ENCODE data around the gene LRP5.
"Not testable (repeated sequence)": the region's sequence is repeated elsewhere in the genome, so short reads cannot be mapped to it uniquely, and the experiment has no call there.

Gene LRP5

DNA sequence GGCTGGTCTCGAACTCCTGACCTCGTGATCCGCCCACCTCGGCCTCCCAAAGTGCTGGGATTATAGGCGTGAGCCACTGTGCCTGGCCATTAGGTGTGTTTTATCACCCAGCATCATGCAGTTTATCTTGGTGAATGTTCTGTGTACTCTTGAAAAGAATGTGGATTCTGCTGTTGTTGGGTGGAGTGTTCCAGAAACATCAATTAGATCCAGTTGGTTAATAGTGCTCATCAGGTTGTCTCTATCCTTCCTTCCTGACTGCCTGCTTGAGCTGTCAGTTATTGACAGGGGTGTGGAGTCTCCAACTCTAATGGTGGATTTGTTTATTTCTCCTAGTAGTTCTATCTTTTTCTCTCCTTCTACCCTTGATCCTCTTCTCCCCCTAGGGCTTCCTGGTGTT lies 118.0 kb downstream of the LRP5 start:
- Histone ChIP-seq H3K27me3 (replicated peaks; ENCODE audit: control insufficient read depth, insufficient read depth, low read length, poor library complexity, severe bottlenecking) (no peaks in the 10 kb centered on the region), H3K36me3 (ENCODE audit: control insufficient read depth, insufficient read depth, low read length) (no peaks in the 10 kb centered on the region), H3K27ac (ENCODE audit: insufficient read depth, low read length, poor library complexity, severe bottlenecking) (no peak overlapping the region), H3K4me3 (ENCODE audit: insufficient read depth, low read depth, low read length, poor library complexity, severe bottlenecking) (no peak overlapping the region), H3K9me3 (ENCODE audit: control insufficient read depth, low read length) (no peaks in the 10 kb centered on the region), H3K4me1 (ENCODE audit: control insufficient read depth, insufficient read depth, low read length, poor library complexity, severe bottlenecking) (no peaks in the 10 kb centered on the region)
- DNase-seq: no peak

DNA sequence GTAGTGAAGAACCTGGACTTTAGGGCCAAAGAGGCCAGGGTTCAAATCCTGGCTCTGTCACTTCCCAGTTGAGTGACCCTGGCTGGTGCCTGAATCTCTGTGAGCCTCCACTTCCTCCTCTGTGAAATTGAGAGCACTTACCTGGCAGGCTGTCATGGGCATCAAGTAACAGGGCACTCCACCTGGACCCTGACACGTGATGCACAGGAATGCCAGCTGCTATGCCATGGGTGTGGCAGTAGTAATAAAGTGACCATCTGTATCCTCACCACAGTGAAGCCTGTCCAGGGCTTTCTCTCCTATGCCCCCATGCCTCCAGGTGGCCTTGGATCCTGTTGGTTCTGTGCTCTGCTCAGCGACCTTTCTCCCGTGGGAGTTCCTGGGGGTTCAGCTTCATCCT lies 118.4 kb downstream of the LRP5 start:
- Histone ChIP-seq H3K27me3 (replicated peaks; ENCODE audit: control insufficient read depth, insufficient read depth, low read length, poor library complexity, severe bottlenecking) (no peaks in the 10 kb centered on the region), H3K36me3 (ENCODE audit: control insufficient read depth, insufficient read depth, low read length) (no peaks in the 10 kb centered on the region), H3K4me1 (ENCODE audit: control insufficient read depth, insufficient read depth, low read length, poor library complexity, severe bottlenecking) (no peaks in the 10 kb centered on the region), H3K4me3 (ENCODE audit: insufficient read depth, low read depth, low read length, poor library complexity, severe bottlenecking) (no peak overlapping the region), H3K9me3 (ENCODE audit: control insufficient read depth, low read length) (no peaks in the 10 kb centered on the region), H3K27ac (ENCODE audit: insufficient read depth, low read length, poor library complexity, severe bottlenecking) (no peak overlapping the region)
- DNase-seq: no peak

DNA sequence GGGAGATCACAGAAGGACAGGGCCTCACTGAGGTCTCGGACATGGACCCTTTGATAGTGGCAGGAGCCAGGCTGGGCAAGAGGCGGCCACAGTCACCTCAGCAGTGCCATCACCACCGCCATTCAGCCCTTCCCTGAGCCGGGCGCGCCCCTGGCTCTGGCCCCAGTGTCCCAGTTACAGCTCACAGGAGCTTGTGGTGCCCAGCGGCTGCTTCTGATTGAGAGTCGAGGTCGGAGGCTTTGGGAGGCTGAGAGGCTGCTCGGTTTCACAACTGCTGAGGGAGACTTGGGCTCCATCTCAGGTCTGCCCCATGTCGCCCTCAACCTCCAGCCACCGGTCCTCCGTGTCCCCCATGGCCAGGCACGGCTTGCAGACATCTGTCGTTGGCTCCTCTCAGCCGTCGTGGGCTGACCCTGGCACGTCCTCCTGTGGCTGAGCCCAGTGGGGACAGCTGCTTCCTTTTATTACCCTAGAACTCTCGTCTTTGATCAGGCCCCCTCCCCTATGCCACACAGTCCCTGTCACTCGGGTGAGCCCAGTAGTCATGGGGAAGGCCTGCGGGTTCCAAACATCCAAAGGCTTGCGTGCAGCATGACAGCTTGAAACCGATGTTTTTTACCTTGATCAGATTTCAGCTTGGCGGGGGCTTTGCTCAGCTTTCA lies 119.7 kb downstream of the LRP5 start:
- no peaks in the 10 kb centered on the region for H3K36me3 ChIP-seq (ENCODE audit: control insufficient read depth, insufficient read depth, low read length)

DNA sequence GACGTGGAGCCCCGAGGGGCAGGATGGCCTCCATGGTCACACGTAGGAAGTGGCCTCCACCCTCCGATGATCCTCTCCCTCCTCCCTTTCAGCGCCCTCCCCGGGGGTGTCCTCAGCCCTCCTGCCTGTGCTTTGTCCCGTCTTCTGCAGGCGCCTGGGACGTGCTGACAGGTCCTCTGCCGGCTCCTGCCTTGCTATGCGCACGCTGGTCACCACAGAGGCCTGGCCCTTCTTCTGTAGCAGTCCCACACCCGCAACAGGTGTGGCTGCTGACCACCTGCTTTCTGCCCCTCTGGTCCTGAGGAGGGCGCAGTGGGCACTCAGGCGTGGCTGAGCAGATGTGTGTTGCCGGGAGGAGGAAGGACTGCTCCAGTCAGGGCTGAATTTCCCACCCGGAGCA lies 120.5 kb downstream of the LRP5 start:
- Histone ChIP-seq H3K4me3 (ENCODE audit: insufficient read depth, low read depth, low read length, poor library complexity, severe bottlenecking) (no peak overlapping the region), H3K27ac (ENCODE audit: insufficient read depth, low read length, poor library complexity, severe bottlenecking) (no peak overlapping the region), H3K9me3 (ENCODE audit: control insufficient read depth, low read length) (no peaks in the 10 kb centered on the region), H3K27me3 (replicated peaks; ENCODE audit: control insufficient read depth, insufficient read depth, low read length, poor library complexity, severe bottlenecking) (no peaks in the 10 kb centered on the region), H3K4me1 (ENCODE audit: control insufficient read depth, insufficient read depth, low read length, poor library complexity, severe bottlenecking) (no peaks in the 10 kb centered on the region), H3K36me3 (ENCODE audit: control insufficient read depth, insufficient read depth, low read length) (no peaks in the 10 kb centered on the region)
- no peak for DNase-seq

More for the DNA sequence above, 119.7 kb downstream of the LRP5 start:
- no peak for DNase-seq
- Histone ChIP-seq H3K27ac (ENCODE audit: insufficient read depth, low read length, poor library complexity, severe bottlenecking) (no peak overlapping the region), H3K27me3 (replicated peaks; ENCODE audit: control insufficient read depth, insufficient read depth, low read length, poor library complexity, severe bottlenecking) (no peaks in the 10 kb centered on the region), H3K4me3 (ENCODE audit: insufficient read depth, low read depth, low read length, poor library complexity, severe bottlenecking) (no peak overlapping the region), H3K4me1 (ENCODE audit: control insufficient read depth, insufficient read depth, low read length, poor library complexity, severe bottlenecking) (no peaks in the 10 kb centered on the region), H3K9me3 (ENCODE audit: control insufficient read depth, low read length) (no peaks in the 10 kb centered on the region)

DNA sequence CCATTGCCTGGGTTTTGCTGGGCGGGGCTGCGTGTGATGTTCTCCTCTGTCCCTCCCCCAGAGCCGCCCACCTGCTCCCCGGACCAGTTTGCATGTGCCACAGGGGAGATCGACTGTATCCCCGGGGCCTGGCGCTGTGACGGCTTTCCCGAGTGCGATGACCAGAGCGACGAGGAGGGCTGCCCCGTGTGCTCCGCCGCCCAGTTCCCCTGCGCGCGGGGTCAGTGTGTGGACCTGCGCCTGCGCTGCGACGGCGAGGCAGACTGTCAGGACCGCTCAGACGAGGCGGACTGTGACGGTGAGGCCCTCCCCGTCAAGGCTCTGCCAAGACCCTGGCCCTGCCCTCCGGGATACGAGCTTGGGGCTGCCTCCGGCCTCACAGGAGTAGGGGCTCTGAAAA lies 121.2 kb downstream of the LRP5 start:
- Histone ChIP-seq H3K27ac (ENCODE audit: insufficient read depth, low read length, poor library complexity, severe bottlenecking) (no peak overlapping the region), H3K4me3 (ENCODE audit: insufficient read depth, low read depth, low read length, poor library complexity, severe bottlenecking) (no peak overlapping the region), H3K9me3 (ENCODE audit: control insufficient read depth, low read length) (no peaks in the 10 kb centered on the region), H3K36me3 (ENCODE audit: control insufficient read depth, insufficient read depth, low read length) (no peaks in the 10 kb centered on the region), H3K27me3 (replicated peaks; ENCODE audit: control insufficient read depth, insufficient read depth, low read length, poor library complexity, severe bottlenecking) (no peaks in the 10 kb centered on the region), H3K4me1 (ENCODE audit: control insufficient read depth, insufficient read depth, low read length, poor library complexity, severe bottlenecking) (no peaks in the 10 kb centered on the region)
- DNase-seq: no peak

DNA sequence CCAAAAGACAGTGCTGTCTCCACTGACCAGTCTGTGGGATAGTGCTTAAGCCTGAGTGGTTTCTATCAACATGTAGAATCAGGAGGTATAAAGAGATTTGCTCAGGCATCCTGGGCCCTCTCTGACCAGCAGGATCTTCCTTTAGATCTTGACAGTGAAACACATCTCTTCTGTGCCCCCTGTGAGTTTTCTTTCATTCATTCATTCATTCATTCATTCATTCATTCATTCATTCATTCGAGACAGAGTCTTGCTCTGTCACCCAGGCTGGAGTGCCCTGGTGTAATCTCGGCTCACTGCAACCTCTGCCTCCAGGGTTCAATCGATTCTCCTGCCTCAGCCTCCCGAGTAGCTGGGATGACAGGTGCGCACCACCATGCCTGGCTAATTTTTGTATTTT lies 121.8 kb downstream of the LRP5 start:
- not testable (repeated sequence) for DNase-seq; H3K27ac ChIP-seq (ENCODE audit: insufficient read depth, low read length, poor library complexity, severe bottlenecking); H3K4me3 ChIP-seq (ENCODE audit: insufficient read depth, low read depth, low read length, poor library complexity, severe bottlenecking); H3K27me3 ChIP-seq (replicated peaks; ENCODE audit: control insufficient read depth, insufficient read depth, low read length, poor library complexity, severe bottlenecking); H3K9me3 ChIP-seq (ENCODE audit: control insufficient read depth, low read length); H3K36me3 ChIP-seq (ENCODE audit: control insufficient read depth, insufficient read depth, low read length); H3K4me1 ChIP-seq (ENCODE audit: control insufficient read depth, insufficient read depth, low read length, poor library complexity, severe bottlenecking)

DNA sequence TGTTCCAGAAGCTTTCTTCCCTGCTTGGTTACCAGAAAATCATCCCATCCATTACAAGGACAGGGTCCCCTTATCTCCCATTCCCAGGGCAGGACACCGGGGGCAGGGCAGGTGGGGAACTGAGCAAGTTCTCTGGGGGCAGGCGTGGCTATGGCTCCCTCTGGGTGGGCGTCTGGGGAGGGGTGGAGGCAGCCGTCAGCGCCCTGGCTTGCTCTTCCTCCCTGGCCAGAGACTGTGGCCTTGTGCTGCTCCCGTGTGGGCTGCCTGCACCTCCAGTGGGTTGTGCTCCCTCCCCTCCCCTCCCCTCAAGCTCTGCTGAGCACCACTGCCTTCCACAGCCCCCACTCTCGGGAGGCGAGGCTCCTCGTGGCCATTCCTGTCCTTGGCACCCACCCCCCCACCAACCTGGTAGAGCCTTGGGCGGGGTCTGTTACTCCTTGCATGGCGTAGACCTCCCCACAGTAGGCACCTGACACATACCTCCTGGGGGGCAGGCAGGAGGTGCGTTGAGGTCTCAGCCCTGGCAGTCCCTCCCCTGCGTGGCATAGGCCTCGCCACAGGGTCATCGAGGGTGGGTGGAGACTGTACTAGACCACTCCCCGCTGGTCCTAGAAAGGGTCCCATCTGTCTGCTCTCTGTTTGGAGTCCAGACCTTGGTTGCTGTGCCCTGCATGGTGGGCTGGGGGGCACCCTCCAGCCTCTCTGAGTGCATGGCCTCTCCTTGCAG lies 123.9 kb downstream of the LRP5 start:
- Histone ChIP-seq H3K36me3 (ENCODE audit: control insufficient read depth, insufficient read depth, low read length) (no peaks in the 10 kb centered on the region), H3K9me3 (ENCODE audit: control insufficient read depth, low read length) (no peaks in the 10 kb centered on the region), H3K27ac (ENCODE audit: insufficient read depth, low read length, poor library complexity, severe bottlenecking) (no peak overlapping the region), H3K27me3 (replicated peaks; ENCODE audit: control insufficient read depth, insufficient read depth, low read length, poor library complexity, severe bottlenecking) (no peaks in the 10 kb centered on the region), H3K4me1 (ENCODE audit: control insufficient read depth, insufficient read depth, low read length, poor library complexity, severe bottlenecking) (no peaks in the 10 kb centered on the region), H3K4me3 (ENCODE audit: insufficient read depth, low read depth, low read length, poor library complexity, severe bottlenecking) (no peak overlapping the region)
- DNase-seq: no peak

DNA sequence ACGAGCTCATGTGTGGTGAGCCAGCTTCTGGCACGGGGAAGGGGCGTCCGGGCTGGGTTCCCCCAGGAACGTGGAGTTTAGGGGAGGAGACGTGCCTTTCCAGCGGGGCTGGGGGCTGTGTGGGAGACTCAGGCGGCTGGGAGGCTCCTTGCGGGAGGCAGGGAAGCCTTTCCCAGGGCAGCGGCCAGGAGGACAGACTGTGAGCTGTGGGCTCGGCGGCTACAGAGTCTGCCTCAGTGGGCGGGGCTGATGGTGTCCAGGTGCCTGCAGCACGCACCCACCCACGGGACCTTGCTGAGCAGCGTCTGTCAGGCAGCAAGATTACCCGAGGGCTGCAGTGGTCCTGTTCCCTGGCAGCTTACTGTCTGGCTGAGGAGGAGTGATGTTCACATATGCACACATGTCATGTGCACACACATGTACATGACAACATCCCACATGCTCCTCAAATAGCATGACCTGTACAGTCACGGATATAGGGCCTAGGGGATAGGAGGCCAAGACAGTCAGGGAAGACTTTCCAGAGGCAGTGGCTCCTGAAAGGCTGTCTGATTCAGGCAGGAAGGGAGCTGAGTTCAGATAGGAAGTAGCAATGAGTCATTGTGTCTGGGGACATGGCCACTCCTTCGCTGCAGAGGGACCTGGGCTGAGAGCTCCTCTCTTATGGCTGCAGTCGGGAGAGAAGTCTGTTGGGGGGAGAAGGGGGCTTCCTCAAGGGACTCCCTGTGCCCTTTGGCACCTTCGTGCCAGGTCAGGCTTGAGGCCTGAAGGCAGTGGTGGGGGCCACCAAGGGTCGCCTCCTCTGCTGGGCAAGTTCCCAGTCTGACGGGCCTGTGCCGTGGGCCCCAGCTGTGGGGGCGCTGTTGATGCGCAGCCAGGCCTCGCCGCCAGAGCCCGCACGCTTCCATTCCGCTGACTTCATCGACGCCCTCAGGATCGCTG lies 124.9 kb downstream of the LRP5 start:
- no peaks in the 10 kb centered on the region for H3K27me3 ChIP-seq (replicated peaks; ENCODE audit: control insufficient read depth, insufficient read depth, low read length, poor library complexity, severe bottlenecking)
- no peak overlapping the region for H3K27ac ChIP-seq (ENCODE audit: insufficient read depth, low read length, poor library complexity, severe bottlenecking)
- H3K36me3 ChIP-seq (ENCODE audit: control insufficient read depth, insufficient read depth, low read length): no peaks in the 10 kb centered on the region
- DNase-seq: no peak
- H3K9me3 ChIP-seq (ENCODE audit: control insufficient read depth, low read length): no peaks in the 10 kb centered on the region
- no peak overlapping the region for H3K4me3 ChIP-seq (ENCODE audit: insufficient read depth, low read depth, low read length, poor library complexity, severe bottlenecking)
- no peaks in the 10 kb centered on the region for H3K4me1 ChIP-seq (ENCODE audit: control insufficient read depth, insufficient read depth, low read length, poor library complexity, severe bottlenecking)

DNA sequence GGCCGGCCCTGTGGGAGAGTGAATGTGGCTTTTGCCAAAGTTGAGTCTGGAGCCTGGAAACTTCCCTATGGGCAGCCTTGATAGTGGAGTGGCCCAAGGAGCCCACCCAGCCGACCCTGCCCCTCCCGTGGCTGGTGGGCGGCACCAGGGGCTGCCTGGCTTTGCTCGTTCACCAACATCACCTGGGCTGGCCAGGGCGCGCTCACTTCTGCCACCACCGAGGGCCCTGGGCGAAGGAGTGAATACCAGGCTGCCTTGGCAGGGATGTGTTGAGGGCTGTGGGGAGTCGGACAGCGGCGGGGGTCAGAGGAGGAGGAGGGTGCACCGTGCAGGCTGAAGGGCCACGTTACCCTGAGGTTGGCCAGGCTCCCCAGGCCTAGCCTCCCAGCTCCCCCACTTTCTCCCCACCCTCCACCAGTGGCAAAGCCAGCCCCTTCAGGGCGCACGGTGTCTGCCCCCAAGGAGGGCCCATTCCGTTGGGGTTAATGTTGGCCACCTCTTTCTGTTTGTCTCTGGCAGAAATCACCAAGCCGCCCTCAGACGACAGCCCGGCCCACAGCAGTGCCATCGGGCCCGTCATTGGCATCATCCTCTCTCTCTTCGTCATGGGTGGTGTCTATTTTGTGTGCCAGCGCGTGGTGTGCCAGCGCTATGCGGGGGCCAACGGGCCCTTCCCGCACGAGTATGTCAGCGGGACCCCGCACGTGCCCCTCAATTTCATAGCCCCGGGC lies 125.7 kb downstream of the LRP5 start:
- Histone ChIP-seq H3K4me3 (ENCODE audit: insufficient read depth, low read depth, low read length, poor library complexity, severe bottlenecking) (no peak overlapping the region), H3K4me1 (ENCODE audit: control insufficient read depth, insufficient read depth, low read length, poor library complexity, severe bottlenecking) (no peaks in the 10 kb centered on the region), H3K9me3 (ENCODE audit: control insufficient read depth, low read length) (no peaks in the 10 kb centered on the region), H3K36me3 (ENCODE audit: control insufficient read depth, insufficient read depth, low read length) (no peaks in the 10 kb centered on the region), H3K27ac (ENCODE audit: insufficient read depth, low read length, poor library complexity, severe bottlenecking) (no peak overlapping the region), H3K27me3 (replicated peaks; ENCODE audit: control insufficient read depth, insufficient read depth, low read length, poor library complexity, severe bottlenecking) (no peaks in the 10 kb centered on the region)
- DNase-seq: no peak

Data from effector memory CD4-positive, alpha-beta T cell (primary cell).